Esophagus squamous epithelium (tissue), 5 donors: ENCODE data around the gene SOCS3. TPM values are rescaled to one million over a fixed set of nuclear protein-coding genes. Genes with fewer than 3 reads are reported as not detected.

Experiments used
- DNase-seq: peaks from one replicate; lab custom pipeline; 2025; lab: John Stamatoyannopoulos, UW
- H3K27ac ChIP-seq, 4 donors: fragments of 200-600 bp; sonication (generic); one replicate each; pipeline ENCODE4 v1.5.1; 2016 to 2019; ENCODE audit warnings: mild to moderate bottlenecking in 1 of 4
- H3K27me3 ChIP-seq, 4 donors: fragments of 200-600 bp; sonication (generic); 1 replicate in 3 of 4; 2 replicates in 1 of 4; pipeline versions ENCODE4 v1.5.1 to v1.6.0; 2017 to 2021; ENCODE audit warnings: antibody characterized with exemption in 1 of 4
- H3K36me3 ChIP-seq, 3 donors: fragments of 200-600 bp; sonication (generic); one replicate each; pipeline ENCODE4 v1.5.1; 2016 to 2019
- H3K4me1 ChIP-seq, 3 donors: fragments of 200-600 bp; sonication (generic); one replicate each; pipeline ENCODE4 v1.5.1; 2017 to 2019
- H3K4me3 ChIP-seq, 4 donors: fragments of 200-600 bp; sonication (generic); 1 replicate in 3 of 4; 2 replicates in 1 of 4; pipeline ENCODE4 v1.5.1; 2016 to 2019; ENCODE audit warnings: mild to moderate bottlenecking in 2 of 4, moderate library complexity in 1 of 4
- H3K9me3 ChIP-seq, 3 donors: fragments of 200-600 bp; sonication (generic); one replicate each; pipeline ENCODE4 v1.5.1; 2016 to 2019
- POLR2A ChIP-seq, 4 donors: fragments of 450-650 bp; IDR thresholded peaks; one replicate each; pipeline ENCODE4 v1.6.1; 2017; ENCODE audit warnings: antibody characterized with exemption in 4 of 4, mild to moderate bottlenecking in 4 of 4, moderate library complexity in 3 of 4
- WGBS, 2 donors: methylation state at CpG; one replicate each; pipeline ENCODE4 v1.1.5; 2018; 5-methylcytosine and 5-hydroxymethylcytosine counted together
- intact Hi-C: fragments of 100-400 bp; cut with DNase I; formaldehyde crosslinking; loops from one replicate; pipeline ENCODE4 v1.15.0; 2022
- total RNA-seq, 4 donors: library from RNA; depleted of rRNA; stranded (reverse); fragments of >200 nt; gene quantifications; one replicate each; pipeline ENCODE4 v1.1.0, GENCODE V29; 2016
- TF ChIP-seq, protein P1 (sequence below), 6 experiments: fragments of 450-650 bp in 4 of 6; fragments of 200-600 bp in 2 of 6; sonication (generic) in 2 of 6; IDR thresholded peaks; one replicate each; pipeline ENCODE4 v1.5.1; 2016 to 2019; ENCODE audit warnings: antibody characterized with exemption in 6 of 6, mild to moderate bottlenecking in 4 of 6, moderate library complexity in 4 of 6
- donor health status: DM: yes; HTN: yes; CAD: no.

Gene SOCS3
- total RNA-seq, 4 donors from 2014 or later: 6.3 to 23.1 (median 17.1) TPM

GRCh38 chr17:78357672-78358537, 2.0 kb downstream of the SOCS3 start:
- no peak for DNase-seq
- Histone ChIP-seq H3K9me3 (no peaks in the 10 kb centered on the region), H3K27me3 (peaks cover 0 to 32% (median 0%) of the 10 kb centered on the region in 4 donors), H3K4me1 (peaks cover 37 to 82% (median 61%) of the 10 kb centered on the region in 3 donors), H3K27ac (peak overlapping the region; percentile 81 to 96 (median 94)), H3K4me3 (peak overlapping the region; percentile 47 to 98 (median 74)), H3K36me3 (peaks cover 3 to 7% (median 6%) of the 10 kb centered on the region in 3 donors)
- TF ChIP-seq POLR2A (IDR thresholded peaks at IDR 0.05): no peak
- TF ChIP-seq, protein P1, sequence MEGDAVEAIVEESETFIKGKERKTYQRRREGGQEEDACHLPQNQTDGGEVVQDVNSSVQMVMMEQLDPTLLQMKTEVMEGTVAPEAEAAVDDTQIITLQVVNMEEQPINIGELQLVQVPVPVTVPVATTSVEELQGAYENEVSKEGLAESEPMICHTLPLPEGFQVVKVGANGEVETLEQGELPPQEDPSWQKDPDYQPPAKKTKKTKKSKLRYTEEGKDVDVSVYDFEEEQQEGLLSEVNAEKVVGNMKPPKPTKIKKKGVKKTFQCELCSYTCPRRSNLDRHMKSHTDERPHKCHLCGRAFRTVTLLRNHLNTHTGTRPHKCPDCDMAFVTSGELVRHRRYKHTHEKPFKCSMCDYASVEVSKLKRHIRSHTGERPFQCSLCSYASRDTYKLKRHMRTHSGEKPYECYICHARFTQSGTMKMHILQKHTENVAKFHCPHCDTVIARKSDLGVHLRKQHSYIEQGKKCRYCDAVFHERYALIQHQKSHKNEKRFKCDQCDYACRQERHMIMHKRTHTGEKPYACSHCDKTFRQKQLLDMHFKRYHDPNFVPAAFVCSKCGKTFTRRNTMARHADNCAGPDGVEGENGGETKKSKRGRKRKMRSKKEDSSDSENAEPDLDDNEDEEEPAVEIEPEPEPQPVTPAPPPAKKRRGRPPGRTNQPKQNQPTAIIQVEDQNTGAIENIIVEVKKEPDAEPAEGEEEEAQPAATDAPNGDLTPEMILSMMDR (IDR thresholded peaks at IDR 0.05): no peak
- 7 to 16% methylated on average over 5 to 13 of the region's 25 CpGs for WGBS, 2 donors
- intact Hi-C loops: no loop called here

- Histone ChIP-seq H3K36me3 (peaks cover 3 to 7% (median 6%) of the 10 kb centered on the region in 3 donors), H3K27me3 (peaks cover 0 to 27% (median 0%) of the 10 kb centered on the region in 4 donors), H3K4me1 (peaks cover 42 to 89% (median 66%) of the 10 kb centered on the region in 3 donors), H3K4me3 (peak overlapping the region; percentile 47 to 98 (median 74)), H3K9me3 (no peaks in the 10 kb centered on the region), H3K27ac (peak overlapping the region; percentile 62 to 96 (median 88))
- TF ChIP-seq POLR2A (IDR thresholded peaks at IDR 0.05): peak in 1 of 4 donors; percentile 19
- TF ChIP-seq, protein P1 (IDR thresholded peaks at IDR 0.05): no peak
- 15 to 31% methylated on average over 2 to 6 of the region's 7 CpGs for WGBS, 2 donors
- no peak for DNase-seq
- intact Hi-C loops: no loop called here
These were observed 2.7 kb downstream of the SOCS3 start for GRCh38 chr17:78357177-78357586.

DNA sequence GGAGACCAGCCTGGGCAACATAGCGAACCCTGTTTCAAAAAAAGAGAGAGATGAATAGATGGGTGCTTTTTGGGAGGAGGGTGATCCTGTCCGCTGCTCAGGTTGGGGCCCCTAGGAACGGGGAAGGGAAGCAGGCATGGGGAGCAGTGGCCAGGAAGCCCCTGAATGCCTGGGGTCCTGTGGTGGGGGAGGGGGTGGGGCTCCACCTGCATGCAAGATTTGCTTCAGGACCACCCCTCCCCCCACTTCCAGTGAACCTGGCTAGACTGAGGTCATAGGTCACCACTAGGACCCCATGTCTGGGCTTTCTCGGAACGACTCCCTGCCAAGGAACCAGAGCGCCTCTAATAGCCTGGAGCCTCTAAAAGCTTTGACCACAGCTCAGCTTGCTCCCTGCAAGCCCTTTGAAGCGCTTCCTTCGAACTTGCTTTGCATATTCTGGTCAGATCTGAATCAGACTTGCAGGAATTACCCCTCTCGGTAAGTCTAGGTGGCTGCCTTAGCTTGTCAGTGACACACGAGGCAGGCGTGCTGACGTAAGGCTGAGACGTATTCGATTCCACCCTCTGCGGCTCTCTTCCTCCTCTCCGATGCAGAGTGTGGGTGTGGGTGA, 3.7 kb downstream of the SOCS3 start:
- WGBS, 2 donors: 32 to 37% methylated on average over 11 to 16 of the region's 16 CpGs
- H3K9me3 ChIP-seq: no peaks in the 10 kb centered on the region
- peaks cover 52 to 98% (median 75%) of the 10 kb centered on the region in 3 donors for H3K4me1 ChIP-seq
- no peak for DNase-seq
- no peak for TF ChIP-seq POLR2A (IDR thresholded peaks at IDR 0.05)
- TF ChIP-seq, protein P1 (IDR thresholded peaks at IDR 0.05): no peak
- intact Hi-C loops: no loop called here
- H3K4me3 ChIP-seq: peak overlapping the region in 2 of 4 donors; percentile 76 to 98
- peaks cover 0 to 21% (median 0%) of the 10 kb centered on the region in 4 donors for H3K27me3 ChIP-seq
- H3K36me3 ChIP-seq: peaks cover 3 to 7% (median 6%) of the 10 kb centered on the region in 3 donors
- H3K27ac ChIP-seq: peak overlapping the region; percentile 62 to 96 (median 88)

GRCh38 chr17:78355701-78356100, 4.2 kb downstream of the SOCS3 start:
- peak overlapping the region in 1 of 4 donors; percentile 98 for H3K4me3 ChIP-seq
- WGBS, 2 donors: 63% methylated on average over 2 to 3 of the region's 3 CpGs
- TF ChIP-seq, protein P1 (IDR thresholded peaks at IDR 0.05): no peak
- no peak for TF ChIP-seq POLR2A (IDR thresholded peaks at IDR 0.05)

More at GRCh38 chr17:78355701-78356100, 4.2 kb downstream of the SOCS3 start:
- DNase-seq: no peak
- peaks cover 54 to 98% (median 73%) of the 10 kb centered on the region in 3 donors for H3K4me1 ChIP-seq
- peaks cover 0 to 17% (median 0%) of the 10 kb centered on the region in 4 donors for H3K27me3 ChIP-seq
- H3K27ac ChIP-seq: peak overlapping the region; percentile 62 to 96 (median 88)
- H3K36me3 ChIP-seq: peaks cover 3 to 7% (median 6%) of the 10 kb centered on the region in 3 donors
- no peaks in the 10 kb centered on the region for H3K9me3 ChIP-seq
- intact Hi-C loops: no loop called here
